Stimulated activated CD4-positive, alpha-beta T cell treated with anti-CD3 and anti-CD28 coated beads, Interleukin-2, amount 100 ng/mL, for 48 hours (primary cell): ENCODE data around the gene DEGS2.

Source experiments
- DNase-seq, 2 donors: peaks; one replicate each; pipeline ENCODE4 v3.0.0-alpha.2; 2020

Gene DEGS2

DNA sequence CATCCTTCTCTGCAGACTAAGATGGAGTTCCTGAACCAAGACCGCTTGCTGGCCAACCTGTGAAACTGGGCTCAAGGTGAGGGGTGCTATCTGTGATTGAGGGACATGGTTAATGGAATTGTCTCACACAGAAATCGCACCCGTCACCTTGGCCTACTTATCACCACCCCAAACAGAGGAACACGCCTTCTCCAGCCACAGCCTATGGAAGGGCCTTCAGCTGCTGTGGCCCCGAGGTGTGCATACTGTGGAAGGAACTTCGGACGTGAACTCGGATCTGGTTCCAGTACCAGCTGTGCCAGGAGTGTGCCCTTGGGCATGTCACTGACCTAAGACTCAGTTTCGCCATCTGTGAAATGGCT is 49.9 kb downstream of the DEGS2 start:
- no peak for DNase-seq

DNA sequence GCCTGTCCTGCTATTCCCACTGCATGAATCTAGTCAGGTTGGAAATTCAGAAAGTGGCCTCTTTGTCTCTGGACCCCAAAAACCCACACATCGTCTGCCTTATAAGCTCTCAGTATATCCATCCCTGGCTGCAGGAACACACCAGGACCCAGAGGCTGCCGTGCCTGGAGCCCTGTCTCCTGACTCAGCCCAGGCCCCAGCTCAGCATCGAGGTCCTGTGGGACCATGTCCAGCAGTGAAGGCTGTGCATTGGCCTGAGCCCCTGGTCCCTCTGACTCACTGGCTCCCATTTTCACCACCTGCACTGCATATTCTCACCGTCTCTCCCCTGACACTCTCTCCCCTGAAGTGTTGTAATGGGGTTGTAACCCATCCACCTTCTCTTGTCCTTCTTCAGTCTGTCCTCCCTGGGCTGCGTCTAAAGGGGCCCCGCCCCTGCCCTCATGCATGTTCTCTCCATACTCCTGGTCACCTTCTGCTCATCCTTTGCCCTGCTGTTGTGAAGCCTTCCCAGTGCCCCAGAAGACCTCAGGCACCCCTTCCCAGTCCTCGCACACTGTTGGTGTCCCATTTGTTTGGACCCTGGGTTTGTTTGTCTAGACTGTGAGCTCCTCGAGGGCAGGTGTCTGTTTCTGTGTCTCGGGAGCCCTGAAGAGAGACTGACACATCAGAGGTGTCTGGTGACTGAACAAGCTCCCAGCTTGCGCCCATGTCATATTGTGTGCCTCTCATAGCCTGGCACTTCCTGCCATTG is 50.4 kb downstream of the DEGS2 start:
- no peak for DNase-seq

DNA sequence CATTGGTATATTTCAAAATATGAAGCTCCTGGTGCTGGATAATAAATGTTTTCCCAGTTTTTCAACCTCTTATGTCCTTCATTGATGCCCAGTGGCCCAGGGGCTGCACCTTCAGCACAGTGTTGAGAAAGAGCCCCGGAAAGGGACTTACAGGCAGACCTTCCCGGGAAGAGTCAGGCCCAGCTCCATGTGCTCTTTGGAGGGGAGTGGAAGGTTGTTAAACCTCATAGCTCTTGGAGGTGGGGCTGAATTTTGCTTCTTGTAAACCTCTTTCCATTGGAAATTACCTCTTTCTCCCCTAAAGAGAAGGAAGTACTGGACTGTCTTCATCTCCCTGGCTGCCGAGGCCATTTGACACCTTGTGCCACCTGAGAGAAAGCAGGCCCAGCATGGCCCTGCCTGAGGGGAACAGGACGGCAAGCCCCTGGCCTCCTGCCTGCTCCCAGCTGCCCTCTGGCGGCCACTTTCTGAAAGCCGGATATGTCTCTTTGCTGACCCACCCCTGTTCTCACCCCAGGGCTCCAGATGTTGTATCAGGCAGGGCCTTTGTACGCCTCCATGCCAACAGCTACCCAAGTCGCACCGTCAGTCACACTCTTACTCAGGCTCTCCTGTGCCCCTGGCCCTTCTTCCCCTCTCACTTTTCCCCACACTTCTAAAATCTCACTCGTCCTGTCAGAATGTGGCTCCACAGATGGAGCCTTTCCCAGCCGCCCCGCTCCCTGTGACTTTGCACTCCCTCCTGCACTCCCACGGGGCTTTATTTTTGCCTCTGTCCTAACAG is 51.2 kb downstream of the DEGS2 start:
- peak; percentile 90 to 92 for DNase-seq

DNA sequence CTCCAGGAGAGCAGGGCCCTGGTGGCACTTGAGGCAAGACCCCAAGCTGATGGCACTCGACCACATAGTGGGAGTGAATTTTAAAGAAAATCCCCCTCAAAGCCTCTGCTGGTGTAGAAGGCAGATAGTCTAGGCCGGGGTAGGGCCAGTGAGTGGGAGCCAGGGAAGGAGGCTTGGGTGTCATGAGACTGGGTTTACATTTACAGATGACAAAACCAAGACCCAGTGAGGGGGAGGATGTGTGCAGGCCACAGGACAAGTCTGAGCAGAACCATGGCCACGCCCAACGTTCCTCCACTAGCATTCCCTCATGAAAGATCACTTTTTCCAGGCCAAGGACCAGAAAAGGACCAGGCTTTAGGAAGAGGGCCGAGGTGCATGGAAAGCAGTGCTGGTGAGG is 52.2 kb downstream of the DEGS2 start:
- DNase-seq, result no peak

DNA sequence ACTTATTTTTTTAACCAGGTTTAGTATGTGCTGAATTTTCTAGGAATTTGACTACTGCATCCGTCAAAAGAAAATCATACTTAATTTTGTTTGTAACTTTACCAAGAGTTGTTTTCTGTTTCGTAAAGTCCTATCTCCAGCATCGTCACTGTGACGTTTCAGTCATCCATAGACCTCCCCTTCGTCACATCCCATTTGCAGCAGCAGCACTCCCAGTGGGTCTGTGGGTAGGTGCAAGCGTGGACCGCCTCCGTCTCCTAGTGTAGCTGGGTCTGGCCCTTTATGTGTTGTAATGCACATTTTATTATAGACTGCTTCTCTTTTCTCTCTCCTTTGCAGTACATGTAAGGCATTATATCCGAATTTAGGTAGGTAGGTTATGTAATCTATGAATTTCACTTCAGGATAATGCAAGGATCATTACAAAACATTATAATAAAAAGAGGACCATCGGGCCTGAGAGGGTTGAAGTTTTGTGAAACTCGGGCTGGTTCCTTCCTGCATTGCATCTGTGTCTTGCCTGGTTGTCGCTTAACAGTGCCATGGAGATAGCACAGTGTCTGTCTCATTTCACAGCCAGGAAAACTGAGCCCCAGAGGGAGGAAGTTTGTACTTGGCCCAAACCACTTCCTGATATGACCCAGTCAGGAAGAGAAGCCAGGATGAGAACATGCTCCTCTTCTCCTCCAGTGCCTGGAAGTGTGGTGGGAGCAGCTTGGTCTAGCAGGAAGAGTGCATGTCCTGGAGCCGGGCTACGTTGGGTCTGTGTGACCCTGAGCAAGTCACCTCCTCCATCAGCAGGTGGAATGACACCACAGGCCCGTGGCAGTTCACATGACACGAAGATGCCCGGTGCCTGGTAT is 53.0 kb downstream of the DEGS2 start:
- DNase-seq, result no peak

DNA sequence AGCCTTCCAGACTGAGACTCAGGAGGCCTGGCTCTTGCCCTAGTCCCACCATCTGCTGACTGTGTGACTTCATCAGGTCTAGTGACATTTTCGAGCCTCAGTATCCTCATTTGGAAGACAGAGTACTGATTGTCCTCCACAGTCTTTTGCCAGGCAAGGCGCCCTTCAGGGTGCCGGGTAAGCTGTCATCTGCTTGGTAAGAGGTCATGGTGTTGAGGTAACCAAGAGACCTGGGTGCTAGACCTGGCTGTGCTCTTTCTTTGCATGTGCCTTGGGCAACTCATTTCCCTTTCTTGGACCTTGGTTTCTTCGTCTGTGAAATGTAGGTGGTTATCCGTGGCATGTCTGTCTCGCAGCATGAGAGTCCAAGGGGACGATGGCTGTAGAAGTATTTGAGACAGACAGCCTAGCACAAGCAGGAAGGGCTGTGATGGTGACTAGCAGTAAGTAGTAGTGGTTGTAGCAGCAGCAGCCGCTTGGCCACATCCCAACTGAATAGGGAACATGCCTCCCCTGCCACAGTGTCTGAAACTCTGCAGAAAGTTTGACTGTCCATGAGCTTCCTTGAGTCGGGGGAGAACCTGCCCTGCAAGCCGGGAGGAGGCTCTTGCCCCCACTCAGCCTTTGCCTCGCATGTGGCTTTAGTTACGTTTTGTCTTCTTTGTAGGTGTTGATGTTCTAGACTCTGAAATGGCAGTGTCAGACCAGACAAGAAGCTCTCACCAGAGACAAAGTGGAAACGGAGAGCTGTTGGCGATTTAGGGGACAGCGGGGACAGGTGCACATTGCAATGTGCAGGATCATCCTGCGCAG is 53.9 kb downstream of the DEGS2 start:
- no peak for DNase-seq

DNA sequence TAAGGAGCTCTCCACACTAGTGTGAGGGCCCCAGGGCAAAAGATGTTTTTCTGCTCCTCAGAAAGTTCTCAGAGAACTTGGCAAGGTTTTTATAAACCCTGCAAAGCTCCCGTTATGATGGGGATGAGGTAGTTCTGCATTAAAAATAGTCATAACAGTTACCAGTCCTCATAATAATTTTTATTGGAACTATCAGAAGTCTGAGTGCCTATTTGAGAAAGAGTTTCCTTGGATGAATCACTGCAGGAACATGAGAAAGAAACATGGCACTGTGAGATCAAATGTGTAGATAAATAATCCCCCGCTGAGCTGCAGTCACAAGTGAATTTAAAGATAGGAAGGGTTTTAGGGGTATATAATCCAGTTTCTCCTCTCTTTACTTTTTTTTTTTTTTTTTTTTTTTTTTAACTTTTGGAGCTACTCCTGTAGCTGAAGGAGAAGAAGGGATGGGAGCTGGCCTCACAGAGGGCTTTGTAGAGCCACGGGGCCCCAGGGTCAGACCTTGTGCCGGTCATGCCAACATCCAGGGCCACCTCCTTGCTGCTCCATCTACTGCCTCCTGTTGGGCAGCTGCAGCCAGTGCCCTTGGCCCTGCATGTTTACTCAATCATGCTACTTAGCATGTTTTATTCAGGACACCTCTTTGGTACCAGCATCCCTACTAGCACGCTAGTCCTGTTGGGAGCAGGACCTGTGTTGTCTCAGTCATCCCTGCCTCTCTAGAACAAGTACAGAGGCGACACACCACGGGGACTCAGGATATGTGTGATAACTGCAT is 54.7 kb downstream of the DEGS2 start:
- no peak for DNase-seq

DNA sequence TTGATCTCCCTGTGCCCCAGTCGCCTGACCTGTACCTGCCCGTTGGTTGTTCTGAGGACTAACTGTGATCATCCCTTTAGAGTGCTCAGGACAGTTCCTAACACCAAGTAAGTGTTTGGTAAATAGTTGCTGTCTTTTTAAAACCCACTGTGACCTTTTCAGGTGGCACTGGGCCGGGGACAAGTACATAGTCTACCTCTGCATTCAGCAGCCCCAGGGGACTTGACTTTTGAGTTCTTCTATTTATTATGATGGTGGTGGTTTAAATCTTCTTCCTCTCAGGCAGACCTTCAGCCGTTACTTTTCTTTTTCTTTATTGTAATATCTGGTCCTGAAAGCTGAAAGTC is 55.5 kb downstream of the DEGS2 start:
- no peak for DNase-seq

DNA sequence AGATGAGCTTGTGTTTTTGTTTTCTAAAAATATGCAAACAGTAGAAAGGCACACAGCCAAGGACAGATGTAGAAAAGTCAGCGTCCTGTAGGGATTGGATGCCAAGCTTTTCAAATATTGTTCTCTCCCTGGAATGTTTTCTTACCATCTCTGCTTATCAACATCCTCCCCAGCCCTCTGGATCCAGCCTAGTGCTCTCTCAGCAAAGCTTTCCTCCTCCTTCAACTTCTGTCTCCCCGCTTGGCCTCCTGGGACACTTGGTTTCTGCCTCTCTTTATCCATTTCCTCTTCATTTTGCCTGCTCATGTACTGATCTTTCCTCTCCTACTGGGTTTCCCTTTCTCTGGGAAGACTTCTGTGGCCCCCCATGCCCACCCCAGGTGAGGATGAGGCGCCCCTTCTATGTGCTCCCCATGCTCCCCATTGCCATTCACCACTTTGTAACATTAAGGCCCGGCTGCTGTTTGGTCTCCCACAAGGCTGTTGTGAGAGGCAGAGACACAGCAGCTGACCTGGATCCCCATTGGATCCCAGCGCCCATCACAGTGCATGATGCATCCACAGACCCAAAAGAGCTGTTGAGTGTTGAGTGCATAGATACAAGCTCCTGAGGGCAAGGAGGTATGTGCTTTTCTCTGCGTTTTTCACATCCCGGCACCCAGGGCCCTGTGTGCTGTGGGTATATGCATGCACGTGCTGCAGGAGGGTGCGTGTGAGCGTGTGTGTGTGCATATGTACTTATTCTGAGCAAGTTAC is 56.0 kb downstream of the DEGS2 start:
- DNase-seq, result no peak

DNA sequence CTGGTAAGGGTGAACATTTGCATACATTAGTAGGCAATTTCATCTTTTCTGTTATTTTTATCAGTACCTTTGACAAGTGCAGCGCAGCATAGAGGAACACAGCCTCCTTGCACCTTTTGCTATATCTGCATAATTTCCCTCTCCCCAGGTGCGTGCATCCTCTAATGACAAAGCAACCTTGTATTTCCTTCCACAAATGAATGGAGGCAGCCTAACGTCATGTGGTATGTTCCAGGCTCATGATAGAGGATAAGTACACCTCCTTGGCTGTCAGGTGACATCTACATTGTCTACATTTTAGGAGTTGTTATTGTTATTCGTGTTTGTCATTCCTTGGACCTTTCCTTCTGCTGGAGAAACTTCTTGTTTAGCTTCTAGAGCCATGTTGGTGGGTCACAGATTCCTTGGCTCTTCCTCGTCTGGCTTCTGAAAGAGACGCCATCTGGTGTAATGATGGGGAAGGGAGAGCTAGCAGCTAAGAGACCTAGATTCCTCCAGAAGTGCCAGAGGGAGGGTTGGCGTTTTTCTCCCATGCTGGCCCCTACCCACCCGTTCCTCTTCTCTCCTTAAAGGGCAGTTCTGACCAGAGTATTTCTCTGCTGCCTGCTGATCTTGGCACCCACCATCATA is 57.2 kb downstream of the DEGS2 start:
- DNase-seq, result no peak

DNA sequence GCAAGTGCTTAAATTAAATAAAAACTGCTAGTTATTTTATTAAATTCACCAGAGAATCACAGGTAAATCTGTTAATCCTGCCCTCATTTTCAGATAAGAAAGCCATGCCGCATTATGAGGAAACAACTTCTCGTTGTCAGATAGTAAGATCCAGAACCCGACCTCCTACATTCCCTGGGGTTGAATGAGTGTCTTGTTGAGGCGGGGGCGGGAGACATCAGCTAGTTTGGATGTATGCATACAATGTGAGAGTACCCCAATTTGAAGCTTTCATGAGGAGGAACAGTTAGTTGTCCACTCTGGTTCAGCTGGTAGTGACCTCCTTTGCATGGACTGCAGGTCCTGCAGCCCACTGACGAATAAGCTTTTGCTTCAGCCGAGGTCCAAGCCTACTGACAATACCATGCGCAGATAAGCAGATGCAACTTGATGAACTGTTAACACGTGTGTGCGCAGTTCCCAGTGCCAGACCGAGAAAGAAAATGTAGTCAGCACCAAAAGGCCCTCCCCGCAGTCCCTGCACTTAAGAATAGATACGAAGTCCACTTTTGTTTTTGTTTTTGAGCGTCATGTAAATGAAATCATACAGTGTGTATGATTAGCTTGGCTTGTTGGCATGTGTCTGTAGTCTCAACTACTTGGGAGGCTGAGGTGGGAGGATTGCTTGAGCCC is 59.3 kb downstream of the DEGS2 start:
- DNase-seq, result no peak

DNA sequence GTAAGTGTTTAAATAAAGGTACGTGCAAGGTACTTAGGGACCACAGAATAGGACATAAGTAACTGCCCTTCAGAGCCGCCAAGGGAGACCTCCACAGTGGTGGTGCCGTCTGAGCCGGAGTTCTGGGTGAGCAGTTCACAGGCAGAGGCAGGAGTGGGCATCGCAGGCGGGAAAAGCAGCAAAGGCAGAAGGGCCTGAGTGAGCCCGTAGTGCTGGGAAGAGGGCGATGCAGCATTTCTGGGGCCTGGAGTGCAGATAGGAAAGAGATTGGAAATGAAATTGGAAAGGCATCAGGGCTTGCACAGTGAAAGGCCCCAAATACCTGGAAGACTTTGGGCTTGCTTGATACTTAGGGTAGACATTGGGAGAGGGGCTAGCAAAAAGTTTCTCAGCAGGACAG is 61.3 kb downstream of the DEGS2 start:
- no peak for DNase-seq

DNA sequence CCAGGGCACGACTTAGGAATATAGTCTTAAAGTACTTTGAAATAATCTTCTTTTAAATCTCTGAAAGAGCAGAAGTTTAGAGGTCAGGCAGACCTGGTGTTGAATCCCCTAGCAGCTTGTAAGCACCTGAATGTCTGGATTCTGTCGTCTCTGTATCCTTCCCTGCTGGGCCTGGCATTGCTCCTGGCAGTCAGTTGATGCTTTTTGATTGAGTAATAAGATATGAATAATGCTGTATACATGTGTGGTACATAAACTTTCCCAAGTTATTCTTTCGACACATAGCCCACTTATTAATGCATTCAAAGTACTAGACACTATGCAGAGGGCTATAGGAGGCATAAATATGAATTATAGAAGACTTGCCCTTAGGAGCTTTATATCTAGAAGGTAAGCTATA is 62.8 kb downstream of the DEGS2 start:
- DNase-seq, result no peak
